K562 (cell line): ENCODE results near the gene NPHS2. TPM values are rescaled to one million over a fixed set of nuclear protein-coding genes. Genes with fewer than 3 reads are reported as not detected.

Experiments used
- ATAC-seq: fragments of 200-7000 bp; cut with Tn5 transposase; 3 replicates; pipeline ENCODE4 v1.9.1; 2020; ENCODE audit warnings: moderate library complexity
- BruUV-seq: library from RNA; stranded (reverse); fragments of 400-500 nt; replicated peaks from 2 replicates; lab custom pipeline; 2021; lab: Mats Ljungman, UMichigan
- CTCF ChIA-PET: fragments of 300-600 bp; formaldehyde crosslinking; extraction: SDS; loops from one replicate; lab custom pipeline; 2021; ENCODE audit warnings: low intra/inter-chr PET ratio; lab: Yijun Ruan, JAX
- POLR2A ChIA-PET: fragments of 300-600, 350-650 bp; sonication (Branson Sonifier 250); formaldehyde crosslinking; extraction: SDS; loops from one replicate; lab custom pipeline; 2021; ENCODE audit warnings: antibody characterized with exemption, inconsistent platforms; lab: Yijun Ruan, JAX
- DNase-seq, 4 experiments: peaks; one replicate each; pipeline versions ENCODE4 v3.0.0 to v3.0.0-alpha.2; 2011 to 2018; ENCODE audit warnings: low spot score in 3 of 4, mixed read lengths in 3 of 4; ENCODE audit errors: extremely low read depth in 1 of 4
- FAIRE-seq: peaks from 2 replicates; lab custom pipeline; 2011; peaks lifted over from hg19 to GRCh38; lab: Jason Lieb, UNC
- H2AFZ ChIP-seq: 2 replicates; pipeline ENCODE4 v1.6.0; 2011; ENCODE audit warnings: low read depth, low read length, control low read depth, inconsistent platforms
- H3K27ac ChIP-seq: fragments of 200-600 bp; 3 replicates; pipeline ENCODE4 v1.8.0; 2011; ENCODE audit warnings: low read depth, mild to moderate bottlenecking, control low read depth, inconsistent platforms, low read length, moderate library complexity, mixed read lengths; ENCODE audit errors: extremely low read depth
- H3K27me3 ChIP-seq, 2 experiments: fragments of 300-600 bp in 1 of 2; 2 replicates in 1 of 2; 3 replicates in 1 of 2; pipeline versions ENCODE4 v1.6.0 to v1.8.0; 2011; ENCODE audit warnings: inconsistent platforms in 2 of 2, low read length in 2 of 2, mild to moderate bottlenecking in 1 of 2, mixed read lengths in 1 of 2, moderate library complexity in 1 of 2; ENCODE audit not compliant: control insufficient read depth in 2 of 2, insufficient read depth in 2 of 2
- H3K36me3 ChIP-seq: fragments of 300-600 bp; 3 replicates; pipeline ENCODE4 v1.8.0; 2011; ENCODE audit warnings: mild to moderate bottlenecking, low read length, inconsistent platforms; ENCODE audit not compliant: control insufficient read depth, insufficient read depth
- H3K4me1 ChIP-seq, 2 experiments: fragments of 200-600 bp in 1 of 2; replicated peaks in 1 of 2; 2 replicates in 1 of 2; 3 replicates in 1 of 2; pipeline versions ENCODE4 v1.5.1 to v1.8.0; 2011; ENCODE audit warnings: inconsistent platforms in 2 of 2, low read length in 2 of 2, mild to moderate bottlenecking in 1 of 2, mixed read lengths in 1 of 2, moderate library complexity in 1 of 2; ENCODE audit not compliant: control insufficient read depth in 2 of 2, insufficient read depth in 2 of 2
- H3K4me2 ChIP-seq: 2 replicates; pipeline ENCODE4 v1.6.1; 2011; ENCODE audit warnings: low read length, control low read depth, inconsistent platforms, mixed read lengths; ENCODE audit not compliant: insufficient read depth
- H3K4me3 ChIP-seq: fragments of 200-600 bp; sonication (generic), shearing (Covaris generic); 2 replicates; pipeline ENCODE4 v1.5.1; 2016; ENCODE audit warnings: control low read depth, inconsistent platforms
- H3K79me2 ChIP-seq: fragments of 200-600 bp; 3 replicates; pipeline ENCODE4 v1.8.0; 2011; ENCODE audit warnings: low read length, inconsistent platforms; ENCODE audit not compliant: control insufficient read depth, insufficient read depth
- H3K9ac ChIP-seq, 2 experiments: 2 replicates each; pipeline versions ENCODE4 v1.6.0 to v1.6.1; 2011; ENCODE audit warnings: low read depth in 2 of 2, low read length in 2 of 2, control low read depth in 1 of 2, inconsistent platforms in 1 of 2, mild to moderate bottlenecking in 1 of 2, mixed read lengths in 1 of 2; ENCODE audit not compliant: insufficient read depth in 1 of 2
- H3K9me1 ChIP-seq: one replicate; pipeline ENCODE4 v1.6.0; 2011; ENCODE audit warnings: inconsistent platforms, mild to moderate bottlenecking, low read length, moderate library complexity; ENCODE audit not compliant: control insufficient read depth, insufficient read depth
- H3K9me3 ChIP-seq: replicated peaks from 2 replicates; pipeline ENCODE4 v1.5.1; 2011; ENCODE audit warnings: low read depth, low read length, inconsistent platforms; ENCODE audit not compliant: control insufficient read depth, insufficient read depth
- H4K20me1 ChIP-seq: replicated peaks from 2 replicates; pipeline ENCODE4 v1.6.1; 2011; ENCODE audit warnings: low read length, inconsistent platforms, mixed read lengths; ENCODE audit not compliant: control insufficient read depth, insufficient read depth
- FOXA3 ChIP-seq, 2 experiments: fragments of 450-650 bp in 1 of 2; sonication (generic) in 1 of 2; formaldehyde crosslinking; IDR thresholded peaks in 1 of 2; conservative IDR thresholded peaks in 1 of 2; 2 replicates each; pipeline versions ENCODE4 v1.4.0 to v1.8.0; 2020 to 2022; ENCODE audit warnings: mild to moderate bottlenecking in 2 of 2, missing genetic modification reagents in 1 of 2
- RB1 ChIP-seq: fragments of 450-650 bp; IDR thresholded peaks from 2 replicates; pipeline ENCODE4 v1.6.1; 2017; ENCODE audit warnings: low read depth, mild to moderate bottlenecking
- RFX7 ChIP-seq: fragments of 250-450 bp; sonication (Bioruptor Pico); IDR thresholded peaks from 2 replicates; pipeline ENCODE4 v1.5.1; 2021; ENCODE audit warnings: mild to moderate bottlenecking
- TGIF2 ChIP-seq: sonication (generic); formaldehyde crosslinking; IDR thresholded peaks from 2 replicates; pipeline ENCODE4 v1.8.1; 2022; ENCODE audit warnings: mild to moderate bottlenecking, missing genetic modification reagents, moderate library complexity
- ZNF384 ChIP-seq: IDR thresholded peaks from 2 replicates; pipeline ENCODE4 v1.6.1; 2012; ENCODE audit warnings: low read depth, low read length, improper control_type of control experiment
- ZSCAN29 ChIP-seq: fragments of 450-650 bp; IDR thresholded peaks from 2 replicates; pipeline ENCODE4 v1.6.1; 2017
- WGBS: fragments of 100-300 bp; shearing (Covaris generic); methylation state at CpG from one replicate; pipeline ENCODE4 v1.1.6; 2016; ENCODE audit warnings: low coverage, mixed read lengths; ENCODE audit not compliant: insufficient coverage; ENCODE audit errors: missing lambda C conversion rate; 5-methylcytosine and 5-hydroxymethylcytosine counted together
- in situ Hi-C: fragments of 300-500 bp; cut with MboI; formaldehyde crosslinking; loops from 4 replicates; pipeline ENCODE4 v1.15.0; 2018; ENCODE audit warnings: inconsistent platforms, mixed read lengths
- intact Hi-C: fragments of 100-400 bp; cut with micrococcal nuclease; formaldehyde crosslinking; loops from 2 replicates; pipeline ENCODE4 v1.14.2; 2022
- polyA plus RNA-seq, 8 experiments: library from polyadenylated mRNA; depleted of rRNA in 4 of 8; stranded (reverse) in 5 of 8; unstranded in 3 of 8; fragments of >200 nt; fragmentation: Nextera tagmentation in 2 of 8; fragmentation: Illumina TruSeq in 1 of 8; extraction: Ambion mirVana in 2 of 8; extraction: Trizol in 1 of 8; gene quantifications; 2 replicates each; pipeline versions ENCODE4 v1.2.1 to v1.2.3, GENCODE V29; 2011 to 2014; ENCODE audit warnings: inconsistent platforms in 1 of 8, missing spikeins in 1 of 8
- total RNA-seq, 7 experiments: library from RNA; depleted of rRNA in 6 of 7; stranded (reverse); fragments of >200 nt in 6 of 7; fragmentation: Illumina TruSeq in 2 of 7; extraction: Trizol in 2 of 7; gene quantifications; 2 replicates each; pipeline versions ENCODE4 v1.2.1 to v1.2.3, GENCODE V29; 2011 to 2021; ENCODE audit warnings: low replicate concordance in 1 of 7
- TF ChIP-seq, protein P1 (sequence below), 2 experiments: fragments of 450-650 bp; IDR thresholded peaks; 2 replicates each; pipeline ENCODE4 v1.6.1; 2016
- TF ChIP-seq, protein P2 (sequence below): fragments of 200-800 bp; sonication (Bioruptor generic); IDR thresholded peaks from 2 replicates; pipeline ENCODE4 v1.6.1; 2017; ENCODE audit warnings: missing genetic modification characterization, missing compliant biosample characterization
- TF ChIP-seq, protein P3 (sequence below): fragments of 450-650 bp; IDR thresholded peaks from 2 replicates; pipeline ENCODE4 v1.6.1; 2016; ENCODE audit warnings: low read depth

Gene NPHS2
- total and polyA plus RNA-seq, 9 of the 15 experiments (the other 6 are each of a cell fraction or from before 2014, with no cell fraction given): not detected

DNA sequence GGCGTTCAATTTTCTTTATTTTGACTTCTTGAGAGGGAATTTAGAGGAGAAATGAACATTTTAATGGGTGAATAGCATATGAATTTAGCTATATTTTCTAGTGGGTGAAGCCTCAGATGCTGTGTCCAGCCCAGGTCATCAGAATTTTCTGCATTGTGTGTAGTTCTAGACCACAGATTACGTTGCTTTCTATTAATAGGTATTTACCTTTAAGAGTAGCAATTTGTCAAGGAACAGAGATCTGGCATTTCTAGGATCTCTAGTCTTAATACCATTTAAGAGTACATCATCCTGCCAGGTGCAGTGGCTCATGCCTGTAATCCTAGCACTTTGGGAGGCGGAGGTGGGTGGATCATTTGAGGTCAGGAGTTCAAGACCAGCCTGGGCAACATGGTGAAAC, 36.6 kb upstream of the NPHS2 start (continued):
- TF ChIP-seq, protein P1, sequence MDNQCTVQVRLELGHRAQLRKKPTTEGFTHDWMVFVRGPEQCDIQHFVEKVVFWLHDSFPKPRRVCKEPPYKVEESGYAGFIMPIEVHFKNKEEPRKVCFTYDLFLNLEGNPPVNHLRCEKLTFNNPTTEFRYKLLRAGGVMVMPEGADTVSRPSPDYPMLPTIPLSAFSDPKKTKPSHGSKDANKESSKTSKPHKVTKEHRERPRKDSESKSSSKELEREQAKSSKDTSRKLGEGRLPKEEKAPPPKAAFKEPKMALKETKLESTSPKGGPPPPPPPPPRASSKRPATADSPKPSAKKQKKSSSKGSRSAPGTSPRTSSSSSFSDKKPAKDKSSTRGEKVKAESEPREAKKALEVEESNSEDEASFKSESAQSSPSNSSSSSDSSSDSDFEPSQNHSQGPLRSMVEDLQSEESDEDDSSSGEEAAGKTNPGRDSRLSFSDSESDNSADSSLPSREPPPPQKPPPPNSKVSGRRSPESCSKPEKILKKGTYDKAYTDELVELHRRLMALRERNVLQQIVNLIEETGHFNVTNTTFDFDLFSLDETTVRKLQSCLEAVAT (IDR thresholded peaks at IDR 0.05): no peak
- TF ChIP-seq FOXA3 (CRISPR knock-in tag; conservative IDR thresholded peaks at IDR 0.05 in 1 of 2, IDR thresholded peaks at IDR 0.05 in 1 of 2) (no peak), RB1 (no peak), ZNF384 (no peak), ZSCAN29 (no peak), RFX7 (CRISPR knock-in tag) (no peak)
- TF ChIP-seq, protein P2, sequence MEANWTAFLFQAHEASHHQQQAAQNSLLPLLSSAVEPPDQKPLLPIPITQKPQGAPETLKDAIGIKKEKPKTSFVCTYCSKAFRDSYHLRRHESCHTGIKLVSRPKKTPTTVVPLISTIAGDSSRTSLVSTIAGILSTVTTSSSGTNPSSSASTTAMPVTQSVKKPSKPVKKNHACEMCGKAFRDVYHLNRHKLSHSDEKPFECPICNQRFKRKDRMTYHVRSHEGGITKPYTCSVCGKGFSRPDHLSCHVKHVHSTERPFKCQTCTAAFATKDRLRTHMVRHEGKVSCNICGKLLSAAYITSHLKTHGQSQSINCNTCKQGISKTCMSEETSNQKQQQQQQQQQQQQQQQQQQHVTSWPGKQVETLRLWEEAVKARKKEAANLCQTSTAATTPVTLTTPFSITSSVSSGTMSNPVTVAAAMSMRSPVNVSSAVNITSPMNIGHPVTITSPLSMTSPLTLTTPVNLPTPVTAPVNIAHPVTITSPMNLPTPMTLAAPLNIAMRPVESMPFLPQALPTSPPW (CRISPR knock-in tag): no peak

DNA sequence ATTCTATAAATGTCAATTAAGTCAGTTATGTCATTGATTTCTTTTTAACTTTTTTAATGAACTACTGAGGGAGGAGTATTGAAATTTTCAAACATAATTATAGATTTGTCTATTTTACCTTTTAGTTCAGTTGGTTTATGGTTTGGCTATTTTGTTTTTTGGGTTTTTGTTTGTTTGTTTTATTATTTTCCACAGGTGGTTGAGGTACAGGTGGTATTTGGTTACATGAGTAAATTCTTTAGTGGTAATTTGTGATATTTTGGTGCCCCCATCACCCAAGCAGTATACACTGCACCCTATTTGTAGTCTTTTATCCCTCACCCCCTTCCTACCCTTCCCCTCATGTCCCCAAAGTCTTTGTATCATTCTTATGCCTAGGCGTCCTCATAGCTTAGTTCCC, 25.3 kb upstream of the NPHS2 start:
- Histone ChIP-seq H3K4me2 (no peak overlapping the region), H3K4me1 (no peaks in the 10 kb centered on the region), H3K27me3 (no peaks in the 10 kb centered on the region), H3K9me1 (no peaks in the 10 kb centered on the region), H3K4me3 (no peak overlapping the region), H3K79me2 (no peaks in the 10 kb centered on the region), H3K27ac (no peak overlapping the region), H4K20me1 (no peaks in the 10 kb centered on the region), H3K9me3 (no peaks in the 10 kb centered on the region), H3K9ac (no peak overlapping the region), H2AFZ (no peak overlapping the region), H3K36me3 (no peaks in the 10 kb centered on the region)
- no peak for DNase-seq
- in situ Hi-C loops: no loop called here
- BruUV-seq: no TSS peak
- no peak for ATAC-seq
- TF ChIP-seq TGIF2: no peak
- TF ChIP-seq, protein P3, sequence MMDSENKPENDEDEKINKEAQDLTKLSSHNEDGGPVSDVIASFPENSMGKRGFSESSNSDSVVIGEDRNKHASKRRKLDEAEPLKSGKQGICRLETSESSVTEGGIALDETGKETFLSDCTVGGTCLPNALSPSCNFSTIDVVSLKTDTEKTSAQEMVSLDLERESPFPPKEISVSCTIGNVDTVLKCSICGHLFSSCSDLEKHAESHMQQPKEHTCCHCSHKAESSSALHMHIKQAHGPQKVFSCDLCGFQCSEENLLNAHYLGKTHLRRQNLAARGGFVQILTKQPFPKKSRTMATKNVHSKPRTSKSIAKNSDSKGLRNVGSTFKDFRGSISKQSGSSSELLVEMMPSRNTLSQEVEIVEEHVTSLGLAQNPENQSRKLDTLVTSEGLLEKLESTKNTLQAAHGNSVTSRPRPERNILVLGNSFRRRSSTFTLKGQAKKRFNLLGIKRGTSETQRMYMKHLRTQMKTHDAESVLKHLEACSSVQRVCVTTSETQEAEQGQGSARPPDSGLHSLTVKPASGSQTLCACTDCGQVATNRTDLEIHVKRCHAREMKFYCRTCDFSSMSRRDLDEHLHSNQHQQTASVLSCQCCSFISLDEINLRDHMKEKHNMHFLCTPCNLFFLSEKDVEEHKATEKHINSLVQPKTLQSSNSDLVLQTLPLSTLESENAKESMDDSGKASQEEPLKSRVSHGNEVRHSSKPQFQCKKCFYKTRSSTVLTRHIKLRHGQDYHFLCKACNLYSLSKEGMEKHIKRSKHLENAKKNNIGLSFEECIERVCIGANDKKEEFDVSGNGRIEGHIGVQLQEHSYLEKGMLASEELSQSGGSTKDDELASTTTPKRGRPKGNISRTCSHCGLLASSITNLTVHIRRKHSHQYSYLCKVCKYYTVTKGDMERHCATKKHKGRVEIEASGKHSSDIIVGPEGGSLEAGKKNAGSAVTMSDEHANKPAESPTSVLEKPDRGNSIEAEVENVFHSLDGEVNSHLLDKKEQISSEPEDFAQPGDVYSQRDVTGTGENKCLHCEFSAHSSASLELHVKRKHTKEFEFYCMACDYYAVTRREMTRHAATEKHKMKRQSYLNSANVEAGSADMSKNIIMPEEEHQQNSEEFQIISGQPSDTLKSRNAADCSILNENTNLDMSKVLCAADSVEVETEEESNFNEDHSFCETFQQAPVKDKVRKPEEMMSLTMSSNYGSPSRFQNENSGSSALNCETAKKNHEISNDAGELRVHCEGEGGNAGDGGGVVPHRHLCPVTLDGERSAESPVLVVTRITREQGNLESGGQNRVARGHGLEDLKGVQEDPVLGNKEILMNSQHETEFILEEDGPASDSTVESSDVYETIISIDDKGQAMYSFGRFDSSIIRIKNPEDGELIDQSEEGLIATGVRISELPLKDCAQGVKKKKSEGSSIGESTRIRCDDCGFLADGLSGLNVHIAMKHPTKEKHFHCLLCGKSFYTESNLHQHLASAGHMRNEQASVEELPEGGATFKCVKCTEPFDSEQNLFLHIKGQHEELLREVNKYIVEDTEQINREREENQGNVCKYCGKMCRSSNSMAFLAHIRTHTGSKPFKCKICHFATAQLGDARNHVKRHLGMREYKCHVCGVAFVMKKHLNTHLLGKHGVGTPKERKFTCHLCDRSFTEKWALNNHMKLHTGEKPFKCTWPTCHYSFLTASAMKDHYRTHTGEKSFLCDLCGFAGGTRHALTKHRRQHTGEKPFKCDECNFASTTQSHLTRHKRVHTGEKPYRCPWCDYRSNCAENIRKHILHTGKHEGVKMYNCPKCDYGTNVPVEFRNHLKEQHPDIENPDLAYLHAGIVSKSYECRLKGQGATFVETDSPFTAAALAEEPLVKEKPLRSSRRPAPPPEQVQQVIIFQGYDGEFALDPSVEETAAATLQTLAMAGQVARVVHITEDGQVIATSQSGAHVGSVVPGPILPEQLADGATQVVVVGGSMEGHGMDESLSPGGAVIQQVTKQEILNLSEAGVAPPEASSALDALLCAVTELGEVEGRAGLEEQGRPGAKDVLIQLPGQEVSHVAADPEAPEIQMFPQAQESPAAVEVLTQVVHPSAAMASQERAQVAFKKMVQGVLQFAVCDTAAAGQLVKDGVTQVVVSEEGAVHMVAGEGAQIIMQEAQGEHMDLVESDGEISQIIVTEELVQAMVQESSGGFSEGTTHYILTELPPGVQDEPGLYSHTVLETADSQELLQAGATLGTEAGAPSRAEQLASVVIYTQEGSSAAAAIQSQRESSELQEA: no peak
- FAIRE-seq: no peak
- POLR2A ChIA-PET: interaction anchor here (0.8 kb wide), 1 partner anchor 793 kb away, joined by 3 read pairs; no protein-coding TSS in a partner anchor
- WGBS: 4% methylated on average over 1 of the region's 1 CpG
- intact Hi-C loops: no loop called here
- CTCF ChIA-PET: no interaction called here
